GM21619 (cell line): Measurements from ENCODE around the gene LAMA2.

Source experiments
- ATAC-seq: cut with Tn5 transposase; IDR thresholded peaks from one replicate; pipeline ENCODE4 v1.9.1; 2021; ENCODE audit not compliant: unreplicated experiment

LAMA2 gene

GRCh38 chr6:129416337-129416990, 533.5 kb downstream of the LAMA2 start:
- ATAC-seq: no peak

GRCh38 chr6:129417416-129418086, 534.6 kb downstream of the LAMA2 start:
- no peak for ATAC-seq

GRCh38 chr6:129419324-129419723, 536.4 kb downstream of the LAMA2 start:
- no peak for ATAC-seq

GRCh38 chr6:129426343-129426742, 543.4 kb downstream of the LAMA2 start:
- ATAC-seq: no peak

GRCh38 chr6:129429956-129430355, 547.0 kb downstream of the LAMA2 start:
- ATAC-seq: no peak

- no peak for ATAC-seq
Observed at GRCh38 chr6:129432738-129433137, 549.8 kb downstream of the LAMA2 start.

GRCh38 chr6:129434091-129434490, 551.2 kb downstream of the LAMA2 start:
- no peak for ATAC-seq

- ATAC-seq: no peak
Observed at GRCh38 chr6:129440691-129441090, 557.8 kb downstream of the LAMA2 start.

- no peak for ATAC-seq
Observed at GRCh38 chr6:129444683-129445082, 561.7 kb downstream of the LAMA2 start.

- ATAC-seq: no peak
Observed at GRCh38 chr6:129446272-129447197, 563.6 kb downstream of the LAMA2 start.

GRCh38 chr6:129447198-129447565, 564.2 kb downstream of the LAMA2 start:
- no peak for ATAC-seq

GRCh38 chr6:129448965-129449364, 566.0 kb downstream of the LAMA2 start:
- peak; percentile 100 for ATAC-seq

- no peak for ATAC-seq
Observed at GRCh38 chr6:129451187-129451586, 568.2 kb downstream of the LAMA2 start.

GRCh38 chr6:129453073-129453472, 570.1 kb downstream of the LAMA2 start:
- ATAC-seq: no peak

GRCh38 chr6:129454488-129454887, 571.5 kb downstream of the LAMA2 start:
- no peak for ATAC-seq

GRCh38 chr6:129455126-129455769, 572.3 kb downstream of the LAMA2 start:
- no peak for ATAC-seq

GRCh38 chr6:129460221-129460620, 577.3 kb downstream of the LAMA2 start:
- no peak for ATAC-seq

GRCh38 chr6:129469070-129469662, 586.2 kb downstream of the LAMA2 start:
- ATAC-seq: no peak

GRCh38 chr6:129472239-129472638, 589.3 kb downstream of the LAMA2 start:
- ATAC-seq: no peak

GRCh38 chr6:129473546-129473945, 590.6 kb downstream of the LAMA2 start:
- ATAC-seq: no peak
